Central memory CD4-positive, alpha-beta T cell (primary cell): ENCODE data around the gene LTA4H.

Source experiments
- DNase-seq: peaks from one replicate; pipeline ENCODE4 v3.0.0; 2022

Gene LTA4H

DNA sequence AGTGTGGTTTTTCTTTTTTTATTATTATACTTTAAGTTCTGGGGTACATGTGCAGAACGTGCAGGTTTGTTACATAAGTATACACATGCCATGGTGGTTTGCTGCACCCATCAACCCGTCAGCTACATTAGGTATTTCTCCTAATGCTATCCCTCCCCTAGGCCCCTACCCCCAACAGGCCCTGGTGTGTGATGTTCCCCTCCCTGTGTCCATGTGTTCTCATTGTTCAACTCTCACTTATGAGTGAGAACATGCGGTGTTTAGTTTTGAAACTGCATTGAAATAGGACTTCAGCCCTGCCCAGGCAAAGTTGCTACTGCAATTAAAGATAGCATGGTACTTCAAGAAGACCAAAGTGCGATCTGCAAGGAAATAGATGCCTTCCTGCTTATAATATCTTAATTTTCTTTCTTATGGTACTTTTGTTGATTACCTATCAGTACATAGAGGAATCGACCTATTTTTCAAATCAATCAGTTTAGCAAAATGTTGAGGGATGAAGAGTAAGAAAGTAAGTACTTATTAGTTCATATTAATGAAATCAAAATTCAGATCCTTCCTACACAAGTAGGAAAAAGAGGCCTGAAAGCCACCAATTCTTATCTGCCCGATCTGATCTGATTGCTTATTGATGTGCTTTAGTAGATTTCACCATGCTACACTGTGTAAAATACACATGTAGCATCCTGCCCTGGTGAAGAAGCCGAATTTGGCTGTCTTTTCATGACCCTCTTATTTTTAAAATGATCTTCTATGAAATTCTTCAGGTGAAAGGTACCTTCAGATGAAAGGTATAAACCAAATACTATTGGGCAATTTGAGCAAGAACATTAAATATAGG, 1.6 kb downstream of the LTA4H start:
- no peak for DNase-seq

DNA sequence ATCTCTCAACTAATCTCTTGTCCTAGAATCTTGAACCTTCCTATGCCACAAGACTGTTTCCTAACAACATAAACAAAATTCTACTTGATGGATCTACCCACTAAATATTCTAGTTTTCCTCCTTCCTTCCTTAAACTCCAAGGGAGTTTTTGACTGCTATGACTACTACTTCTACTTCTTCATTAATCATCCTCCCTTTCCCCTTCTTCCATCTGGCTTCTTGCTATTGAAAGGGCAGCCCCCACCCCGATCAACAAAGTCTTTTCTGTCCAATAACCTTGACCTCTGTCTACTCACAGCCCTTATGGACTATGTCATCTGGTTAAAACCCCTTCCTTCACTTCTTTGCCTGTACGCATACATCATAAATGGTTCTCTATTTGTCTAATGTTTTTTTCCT, 5.6 kb downstream of the LTA4H start:
- no peak for DNase-seq

DNA sequence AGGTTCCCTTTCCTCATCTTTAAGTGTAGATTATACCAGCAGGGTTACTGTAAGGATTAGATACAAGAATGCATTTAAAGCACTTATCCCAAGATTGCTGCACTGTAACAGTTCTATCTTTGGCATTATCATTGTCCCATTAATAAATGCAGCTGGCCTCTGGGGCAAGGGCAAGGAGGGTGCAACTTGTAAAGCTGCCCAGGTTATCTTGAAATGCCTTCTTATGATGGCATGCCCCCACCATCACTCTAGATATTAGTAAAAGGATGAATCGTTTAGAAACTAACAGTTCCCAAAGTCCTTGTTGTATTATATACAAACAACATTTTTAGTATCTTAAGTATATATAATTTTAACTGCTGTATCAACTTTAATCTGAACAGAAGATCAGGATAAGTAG, 6.8 kb downstream of the LTA4H start:
- no peak for DNase-seq

GRCh38 chr12:96026331-96026730, 9.1 kb downstream of the LTA4H start:
- no peak for DNase-seq

DNA sequence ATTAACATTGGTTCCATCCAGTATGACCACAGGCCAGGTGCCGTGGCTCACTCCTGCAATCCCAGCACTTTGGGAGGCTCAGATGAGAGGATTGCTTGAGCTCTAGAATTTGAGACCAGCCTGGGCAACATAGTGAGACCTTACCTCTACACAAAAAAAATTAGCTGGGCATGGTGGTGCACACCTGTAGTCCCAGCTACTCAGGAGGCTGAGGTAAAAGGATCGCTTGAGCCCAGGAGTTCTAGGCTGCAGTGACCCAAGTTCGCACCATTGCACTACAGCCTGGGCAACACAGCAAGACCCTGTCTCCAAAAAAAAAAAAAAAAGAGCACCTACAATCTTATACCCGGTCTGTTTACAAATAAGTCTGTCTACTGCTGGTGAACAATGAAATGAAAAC, 9.9 kb downstream of the LTA4H start:
- no peak for DNase-seq

GRCh38 chr12:96020314-96021003, 14.9 kb downstream of the LTA4H start:
- DNase-seq: no peak

GRCh38 chr12:96015672-96016071, 19.7 kb downstream of the LTA4H start:
- no peak for DNase-seq

GRCh38 chr12:96014943-96015599, 20.3 kb downstream of the LTA4H start:
- no peak for DNase-seq

DNA sequence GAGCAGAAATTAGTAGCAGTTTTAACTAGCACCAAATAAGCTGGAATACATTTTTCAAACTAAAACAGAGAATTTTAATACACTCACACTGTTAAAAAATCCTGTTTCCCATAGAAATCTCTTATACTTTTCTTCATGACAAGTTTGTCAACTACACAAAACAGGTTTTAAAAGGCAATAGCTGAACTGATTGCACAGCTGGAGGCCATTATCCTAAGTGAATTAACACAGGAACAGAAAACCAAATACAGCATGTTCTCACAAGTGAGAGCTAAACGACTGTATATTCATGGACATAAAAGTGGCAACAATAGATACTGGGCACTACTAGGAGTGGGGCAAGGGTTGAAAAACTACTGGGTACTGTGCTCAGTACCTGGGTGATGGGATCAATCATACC, 27.7 kb downstream of the LTA4H start:
- no peak for DNase-seq

- DNase-seq: no peak
Observed at GRCh38 chr12:96006727-96007126, 28.7 kb downstream of the LTA4H start.

- DNase-seq: no peak
Observed at GRCh38 chr12:96000858-96001257, 34.5 kb downstream of the LTA4H start.

DNA sequence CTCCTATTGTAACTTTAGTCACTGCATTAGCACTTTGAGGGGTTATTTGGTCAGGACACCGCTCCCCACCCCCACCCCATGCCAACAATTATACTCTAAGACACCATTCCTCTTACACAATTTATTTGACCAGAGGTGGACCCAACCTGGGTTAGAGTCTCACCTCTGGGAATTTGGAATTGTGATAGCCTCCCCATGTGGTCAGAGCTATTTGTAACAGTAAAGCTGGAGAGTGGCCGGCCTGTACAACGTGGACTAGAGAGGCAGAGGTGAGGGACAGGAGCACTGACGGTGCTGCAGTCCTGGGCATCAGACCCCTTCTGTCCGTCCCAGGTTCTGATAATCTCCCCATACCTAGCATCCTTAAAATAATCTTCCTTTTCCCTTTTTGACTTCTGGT, 35.9 kb downstream of the LTA4H start:
- DNase-seq: no peak

DNA sequence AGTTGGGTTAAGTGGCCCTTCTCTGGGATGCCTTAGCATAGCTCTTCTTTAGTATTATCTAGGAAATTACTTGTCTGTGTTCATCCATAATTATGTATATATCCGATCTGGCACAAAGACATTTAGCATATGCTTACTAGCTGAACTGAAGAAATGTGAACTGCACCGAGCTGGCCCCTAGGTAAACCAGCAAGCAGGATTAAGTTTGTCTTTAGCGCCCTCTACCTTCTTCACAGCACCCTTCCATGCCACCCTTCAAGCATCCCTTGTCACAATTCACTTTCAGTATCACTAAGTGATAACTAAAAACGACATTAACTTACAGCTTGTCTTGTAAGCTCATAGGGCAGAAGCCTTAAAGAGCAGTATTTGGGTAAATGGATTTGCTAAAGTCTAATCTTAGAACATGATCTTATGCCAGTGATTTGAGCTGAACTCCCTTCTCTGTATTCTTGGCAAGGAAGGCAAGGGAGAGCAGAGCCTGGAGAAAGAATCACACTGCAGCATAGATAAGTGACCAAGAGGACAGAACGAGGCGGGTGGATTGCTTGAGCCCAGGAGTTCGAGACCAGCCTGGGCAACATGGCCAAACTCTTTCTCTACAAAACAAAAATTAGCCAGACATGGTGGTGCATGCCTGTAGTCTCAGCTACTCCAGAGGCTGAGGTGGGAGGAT, 36.6 kb downstream of the LTA4H start:
- DNase-seq: peak; percentile 52

DNA sequence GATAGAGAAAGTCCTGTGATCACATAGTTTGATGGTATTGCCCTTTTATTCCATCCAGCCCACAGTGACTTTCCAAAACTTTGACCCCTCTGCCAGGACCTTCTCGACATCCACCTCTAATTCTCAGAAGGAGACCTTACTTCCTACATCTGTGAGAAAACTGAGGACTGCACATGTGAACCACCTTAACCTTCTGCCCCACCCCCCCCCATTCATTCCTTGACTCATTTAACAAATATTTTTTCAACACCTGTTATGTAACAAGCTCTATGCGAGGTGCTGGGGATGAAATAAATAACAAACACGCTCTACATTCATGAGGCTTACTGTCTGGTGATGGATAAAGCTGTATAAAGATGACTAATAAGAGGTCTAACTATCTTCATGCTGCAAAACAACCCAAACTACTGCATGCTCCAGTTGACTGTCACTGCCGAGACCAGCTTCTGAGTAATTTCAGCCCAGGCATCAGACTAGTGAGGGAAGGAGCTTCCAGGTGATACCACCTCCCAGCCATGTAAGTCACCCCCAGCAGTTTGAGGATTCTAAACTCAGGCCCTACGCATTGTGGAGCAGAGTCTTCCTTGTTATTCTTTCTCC, 37.4 kb downstream of the LTA4H start:
- no peak for DNase-seq

DNA sequence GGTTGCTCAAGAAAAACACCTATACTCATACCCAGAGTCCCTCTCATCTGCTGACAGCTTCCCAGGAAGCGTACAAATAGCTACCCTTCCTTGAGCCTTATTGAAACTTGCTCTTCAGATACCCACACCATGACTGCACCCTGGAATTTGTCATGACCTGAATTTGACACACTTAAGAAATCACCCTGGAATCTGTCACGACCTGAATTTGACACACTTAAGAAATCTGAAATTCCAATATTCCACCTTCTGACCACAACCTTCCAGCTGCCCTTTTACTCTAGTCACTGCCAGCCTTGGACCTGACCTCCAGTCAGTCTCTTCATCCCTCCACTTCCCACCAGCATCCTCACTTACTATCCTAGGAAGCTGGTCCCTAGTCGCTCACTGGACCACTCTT, 38.1 kb downstream of the LTA4H start:
- DNase-seq: no peak

DNA sequence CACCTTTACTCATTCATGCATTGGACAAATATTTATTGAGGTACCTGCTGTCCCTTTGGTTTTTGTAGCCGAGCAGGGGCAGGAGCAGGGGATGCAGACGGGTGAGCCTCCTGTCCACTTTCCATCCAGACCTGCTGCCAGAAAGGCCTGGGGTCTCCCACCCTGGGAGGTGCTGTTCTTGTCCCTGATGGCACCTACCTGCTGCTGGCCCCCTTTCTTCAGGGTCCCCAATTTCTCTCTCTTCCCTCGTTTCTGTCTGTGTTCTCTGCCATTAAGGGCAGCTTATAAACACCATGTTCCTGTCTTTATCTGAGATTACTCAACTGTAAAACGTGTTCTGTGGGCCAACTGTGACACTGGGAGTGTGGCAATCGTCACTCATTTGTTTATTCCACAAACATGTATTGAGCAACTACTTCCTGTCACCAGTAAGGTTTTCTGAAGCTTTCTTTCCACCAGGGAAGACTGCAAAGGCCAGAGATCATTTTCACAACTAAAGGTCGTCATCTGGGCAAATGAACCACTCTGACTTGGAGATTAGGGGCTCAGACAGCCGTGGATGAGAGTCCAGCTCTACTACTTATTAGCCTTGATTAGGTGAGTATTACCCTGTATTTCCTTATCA, 39.2 kb downstream of the LTA4H start, which contains the start of gene HAL:
Gene HAL, minus strand, starts transcription at position 311 of the 625 bp plus-strand sequence. CDS start 434 bp downstream, outside the sequence.
- DNase-seq: no peak

GRCh38 chr12:95995238-95996031, 40.0 kb downstream of the LTA4H start:
- DNase-seq: no peak

GRCh38 chr12:95994476-95994875, 40.9 kb downstream of the LTA4H start:
- no peak for DNase-seq

GRCh38 chr12:95993907-95994306, 41.5 kb downstream of the LTA4H start:
- DNase-seq: no peak

DNA sequence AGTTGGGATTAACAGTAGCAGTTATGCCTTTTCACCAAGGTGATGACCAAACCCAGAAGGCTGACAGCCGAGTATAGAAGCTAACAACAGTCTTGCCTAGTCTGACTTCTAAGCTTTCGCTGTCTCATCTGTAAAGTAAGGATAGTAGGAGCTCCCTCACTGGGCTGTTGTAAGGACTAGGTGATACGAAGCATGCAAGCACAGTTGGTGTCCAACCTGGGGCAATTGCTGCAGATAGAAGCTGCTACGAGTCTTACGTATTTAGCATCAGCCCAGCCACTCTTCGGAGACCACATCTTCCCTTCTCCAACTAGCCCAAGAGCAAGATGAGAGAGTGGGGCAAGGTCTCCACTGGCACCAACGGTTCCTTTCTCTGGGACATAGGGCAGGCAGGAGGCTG, 45.3 kb downstream of the LTA4H start:
- no peak for DNase-seq

- DNase-seq: no peak
Observed at GRCh38 chr12:95989504-95990123, 45.8 kb downstream of the LTA4H start.
